ENCODE data around the gene SLCO3A1. TPM values are rescaled to one million over a fixed set of nuclear protein-coding genes. Genes with fewer than 3 reads are reported as not detected.

SLCO3A1 gene
- total RNA-seq, 3 donors from 2014 or later = 13.4 to 23.8 (median 14.3) TPM

DNA sequence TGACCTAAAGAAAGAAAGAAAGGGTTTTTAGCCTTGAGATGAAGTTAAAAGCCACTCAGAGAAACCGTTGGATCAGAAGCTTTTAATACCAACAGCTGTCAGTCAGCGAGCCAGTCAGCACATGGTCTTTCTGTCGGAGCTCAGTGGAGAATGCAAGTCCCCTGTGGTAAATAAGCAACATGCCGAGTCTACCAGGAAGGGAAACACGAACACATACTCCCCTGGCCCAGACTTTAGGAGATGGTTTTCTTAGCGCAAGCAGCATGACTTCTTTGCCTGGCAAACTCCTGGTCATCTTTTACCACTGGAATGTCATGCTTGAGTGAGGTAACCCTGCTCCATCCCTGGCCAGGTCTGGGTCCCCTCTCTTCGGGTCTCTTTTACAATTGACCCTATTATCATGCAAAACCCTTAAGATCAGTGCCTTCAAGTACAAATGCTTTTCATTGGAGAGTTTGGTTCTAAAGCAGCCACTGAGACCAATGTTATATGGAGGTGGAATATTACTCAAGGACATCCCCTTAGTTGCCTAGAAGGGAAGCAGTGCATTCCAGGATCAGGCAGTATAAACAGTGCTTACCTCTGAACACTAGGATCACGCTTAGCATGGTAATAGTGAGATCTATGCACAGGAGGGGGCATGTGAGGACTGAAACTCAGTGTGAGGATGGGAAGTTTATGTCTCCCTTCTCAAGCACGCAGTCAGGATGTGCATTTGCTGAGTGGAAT, 28.2 kb downstream of the SLCO3A1 start:
- no peak for DNase-seq
- intact Hi-C loops (cut with DNase I, micrococcal nuclease) = no loop called here
- Histone ChIP-seq H3K4me3 (no peak overlapping the region), H3K9me3 (no peaks in the 10 kb centered on the region), H3K4me1 (ENCODE audit: low read depth) (no peaks in the 10 kb centered on the region), H3K36me3 (ENCODE audit: low read depth) (no peaks in the 10 kb centered on the region)
- TF ChIP-seq, protein P1, sequence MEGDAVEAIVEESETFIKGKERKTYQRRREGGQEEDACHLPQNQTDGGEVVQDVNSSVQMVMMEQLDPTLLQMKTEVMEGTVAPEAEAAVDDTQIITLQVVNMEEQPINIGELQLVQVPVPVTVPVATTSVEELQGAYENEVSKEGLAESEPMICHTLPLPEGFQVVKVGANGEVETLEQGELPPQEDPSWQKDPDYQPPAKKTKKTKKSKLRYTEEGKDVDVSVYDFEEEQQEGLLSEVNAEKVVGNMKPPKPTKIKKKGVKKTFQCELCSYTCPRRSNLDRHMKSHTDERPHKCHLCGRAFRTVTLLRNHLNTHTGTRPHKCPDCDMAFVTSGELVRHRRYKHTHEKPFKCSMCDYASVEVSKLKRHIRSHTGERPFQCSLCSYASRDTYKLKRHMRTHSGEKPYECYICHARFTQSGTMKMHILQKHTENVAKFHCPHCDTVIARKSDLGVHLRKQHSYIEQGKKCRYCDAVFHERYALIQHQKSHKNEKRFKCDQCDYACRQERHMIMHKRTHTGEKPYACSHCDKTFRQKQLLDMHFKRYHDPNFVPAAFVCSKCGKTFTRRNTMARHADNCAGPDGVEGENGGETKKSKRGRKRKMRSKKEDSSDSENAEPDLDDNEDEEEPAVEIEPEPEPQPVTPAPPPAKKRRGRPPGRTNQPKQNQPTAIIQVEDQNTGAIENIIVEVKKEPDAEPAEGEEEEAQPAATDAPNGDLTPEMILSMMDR (IDR thresholded peaks at IDR 0.05) = no peak
- no peak for ATAC-seq

DNA sequence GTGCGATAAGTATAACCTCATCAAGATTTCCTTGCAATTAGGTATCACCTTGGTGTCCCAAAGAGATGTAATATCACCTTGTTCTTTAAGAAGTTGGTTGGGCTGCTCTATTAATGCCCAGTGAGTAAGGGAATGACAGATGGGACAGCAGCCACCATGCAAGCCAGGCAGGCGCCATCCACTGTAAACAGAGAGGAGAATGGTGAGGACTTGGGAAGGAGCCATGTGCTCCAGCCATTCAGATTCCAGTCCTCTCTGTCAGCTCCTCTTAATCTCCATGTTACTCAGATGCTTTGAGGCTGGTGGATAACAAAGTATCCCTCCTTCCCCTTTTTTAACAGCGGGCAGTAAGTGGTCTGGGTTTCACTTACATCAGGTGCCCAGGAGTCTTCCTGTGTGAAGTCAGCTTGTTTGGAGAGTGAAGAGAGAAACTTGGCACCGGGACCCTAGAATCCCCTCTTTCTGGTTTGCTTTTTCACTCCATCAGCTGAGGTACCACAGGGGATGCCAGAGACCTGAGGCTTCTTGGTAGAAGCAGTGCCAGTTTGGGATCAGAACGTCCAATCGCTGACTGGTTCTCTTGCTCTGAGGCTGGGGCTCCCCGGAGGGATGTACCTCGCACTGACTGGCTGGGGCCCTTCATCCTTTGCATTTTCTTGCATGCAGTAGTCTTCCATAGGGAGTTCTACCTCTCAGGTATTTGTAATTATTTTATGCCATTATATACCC, 29.5 kb downstream of the SLCO3A1 start:
- ATAC-seq (no peak), DNase-seq (no peak)
- H3K4me1 ChIP-seq (ENCODE audit: low read depth) = peaks cover 7% of the 10 kb centered on the region
- no peaks in the 10 kb centered on the region for H3K9me3 ChIP-seq
- H3K36me3 ChIP-seq (ENCODE audit: low read depth) = no peaks in the 10 kb centered on the region
- no peak overlapping the region for H3K4me3 ChIP-seq
- intact Hi-C loops (cut with DNase I, micrococcal nuclease) = no loop called here
- TF ChIP-seq, protein P1 (IDR thresholded peaks at IDR 0.05) = no peak

DNA sequence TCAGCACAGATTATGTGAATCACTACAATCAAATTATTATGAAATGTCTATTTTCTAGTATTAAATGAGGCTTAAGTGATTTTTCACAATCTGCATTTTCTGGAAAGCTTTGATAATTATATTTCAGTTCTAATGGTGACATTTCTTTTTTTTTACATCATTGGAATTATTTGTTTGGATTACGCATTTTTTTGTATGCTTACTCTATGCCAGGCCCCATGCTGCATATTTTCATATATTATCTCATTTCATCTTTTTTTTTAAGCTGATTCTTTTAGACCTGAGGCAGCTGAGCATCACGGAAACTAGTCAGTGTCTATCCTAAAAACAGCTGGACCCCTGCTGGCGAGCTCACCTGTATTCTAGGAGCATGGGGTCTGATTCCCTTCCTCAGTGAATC, 31.1 kb downstream of the SLCO3A1 start:
- DNase-seq (no peak), ATAC-seq (no peak)
- no peaks in the 10 kb centered on the region for H3K36me3 ChIP-seq (ENCODE audit: low read depth)
- intact Hi-C loops (cut with DNase I, micrococcal nuclease) = no loop called here
- peaks cover 23% of the 10 kb centered on the region for H3K4me1 ChIP-seq (ENCODE audit: low read depth)
- no peaks in the 10 kb centered on the region for H3K9me3 ChIP-seq
- H3K4me3 ChIP-seq = no peak overlapping the region
- TF ChIP-seq, protein P1 (IDR thresholded peaks at IDR 0.05) = no peak

DNA sequence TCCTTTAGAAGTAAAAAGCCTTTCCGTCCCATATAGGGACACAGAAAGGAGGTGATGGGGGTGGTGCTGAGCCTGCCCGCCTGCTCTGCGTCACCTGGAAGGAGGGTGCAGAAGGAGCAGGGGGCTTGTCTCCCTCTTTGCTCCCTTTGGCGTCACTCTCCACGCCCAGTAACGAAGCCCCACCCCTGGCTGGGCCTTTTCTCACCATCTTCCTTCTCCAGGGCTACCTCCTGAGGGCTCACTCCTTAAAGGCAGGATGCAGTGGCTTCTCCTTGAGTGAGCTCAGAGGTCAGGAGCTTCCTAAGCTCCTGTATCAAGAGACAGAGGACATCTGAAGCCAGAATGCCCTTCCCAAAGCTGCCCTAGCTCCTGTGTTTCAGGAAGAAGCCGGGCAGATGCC, 31.5 kb downstream of the SLCO3A1 start:
- no peak for ATAC-seq
- intact Hi-C loops (cut with DNase I, micrococcal nuclease) = no loop called here

DNA sequence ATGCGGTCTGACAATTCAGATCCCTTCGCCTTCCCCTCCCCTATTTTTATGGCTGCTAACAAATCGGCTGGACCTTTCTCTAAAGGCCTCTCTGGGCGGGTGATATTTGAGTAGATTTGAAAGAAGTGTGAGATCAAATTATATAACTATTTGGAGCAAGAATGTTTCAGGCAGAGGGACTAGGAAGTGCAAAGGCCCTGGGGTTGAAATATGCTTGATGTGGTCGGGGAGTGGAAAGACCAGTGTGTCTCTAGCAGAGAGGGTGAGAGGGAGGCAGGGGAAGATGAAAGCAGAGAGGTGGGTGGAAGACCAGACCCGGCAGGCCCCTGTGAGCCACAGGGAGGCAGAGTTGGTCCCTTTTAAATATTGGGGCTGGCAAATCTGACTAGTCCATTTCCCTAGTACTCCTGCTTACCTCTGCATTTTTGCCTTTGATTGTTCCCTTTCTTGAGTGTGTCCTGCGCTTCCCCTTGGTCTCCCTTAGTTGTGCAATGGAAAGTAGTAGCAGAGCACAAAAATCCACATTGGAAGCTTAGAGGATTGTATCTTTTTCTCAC, 32.3 kb downstream of the SLCO3A1 start:
- Histone ChIP-seq H3K36me3 (ENCODE audit: low read depth) (no peaks in the 10 kb centered on the region), H3K4me3 (no peak overlapping the region), H3K9me3 (no peaks in the 10 kb centered on the region), H3K4me1 (ENCODE audit: low read depth) (peaks cover 28% of the 10 kb centered on the region)
- DNase-seq (no peak), ATAC-seq (peak; percentile 46)
- intact Hi-C loops (cut with DNase I, micrococcal nuclease) = no loop called here
- TF ChIP-seq, protein P1 (IDR thresholded peaks at IDR 0.05) = no peak

More for the DNA sequence above, 31.5 kb downstream of the SLCO3A1 start:
- DNase-seq = no peak
- TF ChIP-seq, protein P1 (IDR thresholded peaks at IDR 0.05) = no peak
- Histone ChIP-seq H3K36me3 (ENCODE audit: low read depth) (no peaks in the 10 kb centered on the region), H3K9me3 (no peaks in the 10 kb centered on the region), H3K4me1 (ENCODE audit: low read depth) (peaks cover 27% of the 10 kb centered on the region), H3K4me3 (no peak overlapping the region)

All from mucosa of descending colon (tissue), 3 donors.